Neural progenitor cell (in vitro differentiated cells): ENCODE data around the gene NTMT1. TPM values are rescaled to one million over a fixed set of nuclear protein-coding genes. Genes with fewer than 3 reads are reported as not detected.
A peak's percentile ranks its signal among the peaks of the same experiment; 100 is the strongest.

Source experiments
- DNase-seq: peaks from one replicate; pipeline ENCODE4 v3.0.0-alpha.2; 2016; ENCODE audit warnings: low spot score
- H2AFZ ChIP-seq: fragments of 200-600 bp; sonication (generic); replicated peaks from 2 replicates; pipeline ENCODE4 v1.6.1; 2016; ENCODE audit warnings: antibody characterized with exemption
- H3F3A ChIP-seq: fragments of 200-600 bp; sonication (generic); 2 replicates; pipeline ENCODE4 v1.6.1; 2016; ENCODE audit warnings: antibody characterized with exemption, low read depth
- H3K27ac ChIP-seq: fragments of 200-600 bp; sonication (generic); 2 replicates; pipeline ENCODE4 v1.5.1; 2016; ENCODE audit warnings: mild to moderate bottlenecking
- H3K27me3 ChIP-seq: fragments of 200-600 bp; sonication (generic); 2 replicates; pipeline ENCODE4 v1.6.1; 2016; ENCODE audit warnings: mild to moderate bottlenecking, moderate library complexity
- H3K36me3 ChIP-seq: fragments of 200-600 bp; sonication (generic); 2 replicates; pipeline ENCODE4 v1.5.1; 2016
- H3K4me1 ChIP-seq: fragments of 200-600 bp; sonication (generic); 2 replicates; pipeline ENCODE4 v1.6.1; 2016; ENCODE audit warnings: mixed run types
- H3K4me2 ChIP-seq: fragments of 200-600 bp; sonication (generic); 2 replicates; pipeline ENCODE4 v1.6.1; 2016
- H3K4me3 ChIP-seq: fragments of 200-600 bp; sonication (generic); 2 replicates; pipeline ENCODE4 v1.5.1; 2016
- H3K79me2 ChIP-seq: fragments of 200-600 bp; sonication (generic); 2 replicates; pipeline ENCODE4 v1.6.1; 2016; ENCODE audit warnings: low read depth
- H3K9ac ChIP-seq: fragments of 200-600 bp; sonication (generic); 2 replicates; pipeline ENCODE4 v1.6.1; 2016
- H3K9me3 ChIP-seq: fragments of 200-600 bp; sonication (generic); 2 replicates; pipeline ENCODE4 v1.5.1; 2016; ENCODE audit warnings: low read depth
- H4K20me1 ChIP-seq: fragments of 200-600 bp; sonication (generic); 2 replicates; pipeline ENCODE4 v1.6.1; 2016; ENCODE audit warnings: low read depth
- H3K27ac Mint-ChIP-seq: 3 replicates; pipeline ENCODE4 v1.8.0; 2021; ENCODE audit warnings: mixed read lengths
- H3K27me3 Mint-ChIP-seq: 2 replicates; pipeline ENCODE4 v1.8.0; 2022; ENCODE audit warnings: low read depth, mild to moderate bottlenecking, inconsistent platforms, moderate library complexity, mixed read lengths; ENCODE audit not compliant: insufficient read depth
- H3K36me3 Mint-ChIP-seq: 3 replicates; pipeline ENCODE4 v1.8.0; 2021; ENCODE audit warnings: mixed read lengths
- H3K4me1 Mint-ChIP-seq: 3 replicates; pipeline ENCODE4 v1.8.0; 2021; ENCODE audit warnings: mixed read lengths
- H3K4me3 Mint-ChIP-seq: 3 replicates; pipeline ENCODE4 v1.8.0; 2021; ENCODE audit warnings: mild to moderate bottlenecking, moderate library complexity, mixed read lengths
- H3K9me3 Mint-ChIP-seq: 3 replicates; pipeline ENCODE4 v1.8.0; 2020; ENCODE audit warnings: mixed read lengths
- CTCF ChIP-seq: fragments of 200-600 bp; sonication (generic); IDR thresholded peaks from 2 replicates; pipeline ENCODE4 v1.5.1; 2017; ENCODE audit warnings: antibody characterized with exemption, mild to moderate bottlenecking
- EZH2 ChIP-seq: fragments of 200-600 bp; sonication (generic); IDR thresholded peaks from 2 replicates; pipeline ENCODE4 v1.6.1; 2017; ENCODE audit warnings: antibody characterized with exemption, mild to moderate bottlenecking, moderate library complexity
- EZH2phosphoT487 ChIP-seq: fragments of 200-600 bp; sonication (generic); IDR thresholded peaks from 2 replicates; pipeline ENCODE4 v1.6.1; 2017; ENCODE audit warnings: antibody characterized with exemption
- total RNA-seq: library from RNA; depleted of rRNA; stranded (reverse); fragments of >200 nt; gene quantifications from 2 replicates; pipeline ENCODE4 v1.2.3, GENCODE V29; 2015; ENCODE audit warnings: low replicate concordance

The NTMT1 gene
- total RNA-seq, 1 donor from 2014 or later: 22.2 TPM

GRCh38 chr9:129598089-129598596 is 27.8 kb upstream of the NTMT1 start:
- H3K4me3 ChIP-seq: peak overlapping the region; percentile 56
- H3K4me1 Mint-ChIP-seq: peaks cover 68% of the 10 kb centered on the region

GRCh38 chr9:129601082-129601674 is 24.8 kb upstream of the NTMT1 start:
- no peak for TF ChIP-seq EZH2phosphoT487
- no peak for TF ChIP-seq CTCF
- TF ChIP-seq EZH2: no peak
- no peaks in the 10 kb centered on the region for H3K36me3 ChIP-seq
- no peaks in the 10 kb centered on the region for H3K79me2 ChIP-seq
- H3K4me2 ChIP-seq: no peak overlapping the region
- peaks cover 34% of the 10 kb centered on the region for H3K4me1 ChIP-seq
- no peaks in the 10 kb centered on the region for H4K20me1 ChIP-seq
- no peak overlapping the region for H2AFZ ChIP-seq
- H3K27ac ChIP-seq: no peak overlapping the region
- H3F3A ChIP-seq: peaks cover 29% of the 10 kb centered on the region
- Mint-ChIP-seq H3K36me3 (no peaks in the 10 kb centered on the region), H3K4me3 (peak overlapping the region; percentile 67), H3K4me1 (peaks cover 63% of the 10 kb centered on the region), H3K9me3 (no peaks in the 10 kb centered on the region), H3K27me3 (peaks cover 3% of the 10 kb centered on the region), H3K27ac (peak overlapping the region; percentile 91)
- H3K9me3 ChIP-seq: no peaks in the 10 kb centered on the region
- no peak overlapping the region for H3K4me3 ChIP-seq
- no peak for DNase-seq
- no peak overlapping the region for H3K9ac ChIP-seq
- H3K27me3 ChIP-seq: no peaks in the 10 kb centered on the region

More at GRCh38 chr9:129598089-129598596, 27.8 kb upstream of the NTMT1 start:
- Histone ChIP-seq H4K20me1 (no peaks in the 10 kb centered on the region), H3K27me3 (no peaks in the 10 kb centered on the region), H3K9ac (no peak overlapping the region), H3K4me2 (peak overlapping the region; percentile 77), H3K27ac (no peak overlapping the region), H3K9me3 (no peaks in the 10 kb centered on the region), H3K36me3 (no peaks in the 10 kb centered on the region), H2AFZ (no peak overlapping the region), H3F3A (peaks cover 42% of the 10 kb centered on the region), H3K4me1 (peaks cover 26% of the 10 kb centered on the region), H3K79me2 (no peaks in the 10 kb centered on the region)
- Mint-ChIP-seq H3K27ac (peak overlapping the region; percentile 90), H3K27me3 (peaks cover 8% of the 10 kb centered on the region), H3K9me3 (no peaks in the 10 kb centered on the region), H3K36me3 (no peaks in the 10 kb centered on the region), H3K4me3 (peak overlapping the region; percentile 76)
- no peak for DNase-seq
- TF ChIP-seq EZH2 (no peak), CTCF (no peak), EZH2phosphoT487 (no peak)

GRCh38 chr9:129602598-129603415 is 23.2 kb upstream of the NTMT1 start:
- H3K79me2 ChIP-seq: no peaks in the 10 kb centered on the region
- Mint-ChIP-seq H3K9me3 (no peaks in the 10 kb centered on the region), H3K27me3 (peaks cover 5% of the 10 kb centered on the region), H3K36me3 (no peaks in the 10 kb centered on the region), H3K4me3 (peak overlapping the region; percentile 57), H3K4me1 (peaks cover 74% of the 10 kb centered on the region), H3K27ac (peak overlapping the region; percentile 93)
- H4K20me1 ChIP-seq: no peaks in the 10 kb centered on the region
- no peaks in the 10 kb centered on the region for H3K9me3 ChIP-seq
- peaks cover 28% of the 10 kb centered on the region for H3K4me1 ChIP-seq
- no peak overlapping the region for H3K4me3 ChIP-seq
- no peak overlapping the region for H3K9ac ChIP-seq
- H3K4me2 ChIP-seq: no peak overlapping the region
- no peak overlapping the region for H3K27ac ChIP-seq
- DNase-seq: no peak
- H3K27me3 ChIP-seq: no peaks in the 10 kb centered on the region
- TF ChIP-seq EZH2phosphoT487 (no peak), CTCF (no peak), EZH2 (no peak)
- H3K36me3 ChIP-seq: no peaks in the 10 kb centered on the region
- H3F3A ChIP-seq: peaks cover 28% of the 10 kb centered on the region
- H2AFZ ChIP-seq: no peak overlapping the region
